ENCODE data around the gene SUPT3H.

DNA sequence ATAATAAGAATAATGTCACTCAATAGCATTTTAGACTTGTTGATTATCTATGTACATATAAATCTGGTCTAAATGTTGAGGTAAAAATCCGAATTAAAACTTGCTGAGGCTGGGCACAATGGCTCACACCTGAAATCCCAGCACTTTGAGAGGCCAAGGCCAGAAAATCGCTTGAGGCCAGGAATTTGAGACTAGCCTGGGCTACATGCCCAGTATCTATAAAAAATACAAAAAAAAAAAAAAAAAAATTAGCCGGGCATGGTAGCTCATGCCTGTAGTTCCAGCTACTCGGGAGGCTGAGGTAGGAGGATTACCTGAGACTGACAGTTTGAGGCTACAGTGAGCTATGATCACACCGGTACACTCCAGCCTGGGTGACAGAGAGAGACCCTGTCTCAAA lies 34.2 kb upstream of the SUPT3H start:
- no peak for TF ChIP-seq EZH2 (IDR thresholded peaks at IDR 0.05; ENCODE audit: low read length)
- TF ChIP-seq, protein P1, sequence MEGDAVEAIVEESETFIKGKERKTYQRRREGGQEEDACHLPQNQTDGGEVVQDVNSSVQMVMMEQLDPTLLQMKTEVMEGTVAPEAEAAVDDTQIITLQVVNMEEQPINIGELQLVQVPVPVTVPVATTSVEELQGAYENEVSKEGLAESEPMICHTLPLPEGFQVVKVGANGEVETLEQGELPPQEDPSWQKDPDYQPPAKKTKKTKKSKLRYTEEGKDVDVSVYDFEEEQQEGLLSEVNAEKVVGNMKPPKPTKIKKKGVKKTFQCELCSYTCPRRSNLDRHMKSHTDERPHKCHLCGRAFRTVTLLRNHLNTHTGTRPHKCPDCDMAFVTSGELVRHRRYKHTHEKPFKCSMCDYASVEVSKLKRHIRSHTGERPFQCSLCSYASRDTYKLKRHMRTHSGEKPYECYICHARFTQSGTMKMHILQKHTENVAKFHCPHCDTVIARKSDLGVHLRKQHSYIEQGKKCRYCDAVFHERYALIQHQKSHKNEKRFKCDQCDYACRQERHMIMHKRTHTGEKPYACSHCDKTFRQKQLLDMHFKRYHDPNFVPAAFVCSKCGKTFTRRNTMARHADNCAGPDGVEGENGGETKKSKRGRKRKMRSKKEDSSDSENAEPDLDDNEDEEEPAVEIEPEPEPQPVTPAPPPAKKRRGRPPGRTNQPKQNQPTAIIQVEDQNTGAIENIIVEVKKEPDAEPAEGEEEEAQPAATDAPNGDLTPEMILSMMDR (optimal IDR thresholded peaks at IDR 0.05 in 1 of 3, IDR thresholded peaks at IDR 0.05 in 1 of 3, conservative IDR thresholded peaks at IDR 0.05 in 1 of 3; ENCODE audit: extremely low read depth in 1 of 3, insufficient read depth in 2 of 3, low read length in 3 of 3) = no peak
